CD4-positive, alpha-beta T cell (primary cell): Measurements from ENCODE around the gene SPATA13. TPM values are rescaled to one million over a fixed set of nuclear protein-coding genes. Genes with fewer than 3 reads are reported as not detected.

Source experiments
- ATAC-seq: fragments of 200-7000 bp; cut with Tn5 transposase; one replicate; pipeline ENCODE4 v1.10.0; 2022; ENCODE audit warnings: mild to moderate bottlenecking; ENCODE audit not compliant: poor library complexity
- CTCF ChIA-PET: fragments of 350-600 bp; sonication (Branson Sonifier 250); formaldehyde crosslinking; loops from one replicate; lab custom pipeline; 2021; ENCODE audit warnings: antibody characterized with exemption, inconsistent platforms; lab: Charles Lee
- POLR2A ChIA-PET: fragments of 350-600 bp; sonication (Branson Sonifier 250); formaldehyde crosslinking; loops from one replicate; lab custom pipeline; 2021; ENCODE audit warnings: antibody characterized with exemption, inconsistent platforms; lab: Charles Lee
- DNase-seq, 14 experiments: peaks; one replicate each; pipeline ENCODE4 v3.0.0-alpha.2; 2013 to 2020; ENCODE audit warnings: mixed read lengths in 2 of 14
- H3K27ac ChIP-seq, 2 donors: one replicate each; pipeline versions ENCODE4 v1.5.1 to v1.7.0; 2013; ENCODE audit warnings: low read length in 2 of 2, low read depth in 1 of 2, mild to moderate bottlenecking in 1 of 2
- H3K27me3 ChIP-seq, 2 experiments: 1 replicate in 1 of 2; 2 replicates in 1 of 2; pipeline versions ENCODE4 v1.6.1 to v1.7.0; 2013; ENCODE audit warnings: low read length in 2 of 2, control low read depth in 1 of 2, mild to moderate bottlenecking in 1 of 2, moderate library complexity in 1 of 2; ENCODE audit not compliant: insufficient read depth in 2 of 2, control insufficient read depth in 1 of 2
- H3K36me3 ChIP-seq: one replicate; pipeline ENCODE4 v1.6.1; 2013; ENCODE audit warnings: low read length, control low read depth; ENCODE audit not compliant: insufficient read depth
- H3K4me1 ChIP-seq: one replicate; pipeline ENCODE4 v1.6.1; 2013; ENCODE audit warnings: low read length, control low read depth; ENCODE audit not compliant: insufficient read depth
- H3K4me3 ChIP-seq: one replicate; pipeline ENCODE4 v1.5.1; 2013; ENCODE audit warnings: mild to moderate bottlenecking, low read length, moderate library complexity
- H3K9me3 ChIP-seq, 2 experiments: 1 replicate in 1 of 2; 2 replicates in 1 of 2; pipeline versions ENCODE4 v1.6.1 to v1.7.0; 2013; ENCODE audit warnings: low read length in 2 of 2, mild to moderate bottlenecking in 2 of 2, control low read depth in 1 of 2, moderate library complexity in 1 of 2; ENCODE audit not compliant: control insufficient read depth in 1 of 2, insufficient read depth in 1 of 2
- H3K27ac Mint-ChIP-seq: one replicate; pipeline ENCODE4 v1.8.0; 2020; ENCODE audit warnings: mixed read lengths
- H3K27me3 Mint-ChIP-seq: one replicate; pipeline ENCODE4 v1.8.0; 2021; ENCODE audit warnings: mixed read lengths
- H3K36me3 Mint-ChIP-seq: one replicate; pipeline ENCODE4 v1.8.0; 2021; ENCODE audit warnings: low read depth, mixed read lengths
- H3K4me1 Mint-ChIP-seq: one replicate; pipeline ENCODE4 v1.8.0; 2021; ENCODE audit warnings: low read depth, mixed read lengths
- H3K4me3 Mint-ChIP-seq: one replicate; pipeline ENCODE4 v1.8.0; 2020; ENCODE audit warnings: mild to moderate bottlenecking, mixed read lengths
- H3K9me3 Mint-ChIP-seq: one replicate; pipeline ENCODE4 v1.8.0; 2020; ENCODE audit warnings: mixed read lengths
- intact Hi-C, 2 experiments: fragments of 100-400 bp; cut with DNase I in 1 of 2; cut with micrococcal nuclease in 1 of 2; formaldehyde crosslinking; loops; one replicate each; pipeline versions ENCODE4 v1.15.1 to v1.9.0; 2023 to 2025; cut with DNase I, micrococcal nuclease
- total RNA-seq, 174 experiments: library from RNA in 2 of 174; stranded (reverse) in 2 of 174; gene quantifications; one replicate each; pipeline ENCODE4 v1.2.3 and lab custom pipeline; 2021 to 2026
- TF ChIP-seq, protein P1 (sequence below): fragments of 200-600 bp; IDR thresholded peaks from one replicate; pipeline ENCODE4 v1.8.0; 2022; ENCODE audit warnings: antibody characterized with exemption, mild to moderate bottlenecking

Gene SPATA13
- total RNA-seq, 2 experiments from 2014 or later, result 87.7 to 94.6 TPM

DNA sequence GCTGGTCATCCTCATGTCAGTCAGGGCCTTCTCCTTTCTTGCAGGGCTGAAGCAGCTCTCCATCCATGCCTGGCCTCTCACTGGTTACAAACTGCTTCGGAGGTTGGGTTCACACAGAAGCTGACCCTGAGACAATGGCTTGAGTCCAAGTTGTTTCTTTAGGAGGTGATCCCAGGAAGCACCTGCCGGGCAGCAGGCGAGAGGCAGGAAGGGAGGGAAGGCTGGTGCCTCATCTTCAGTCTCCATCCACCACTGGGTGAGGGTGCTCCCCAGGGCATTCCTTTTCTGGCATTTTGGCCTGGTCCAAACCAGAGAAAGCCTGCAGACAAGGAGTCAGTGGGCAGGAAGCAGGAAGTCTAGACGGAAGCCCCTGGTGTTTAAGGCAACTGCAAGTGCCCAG, 17.6 kb upstream of the SPATA13 start:
- intact Hi-C loops, result loop anchor here in 1 of 2 experiments (5.0 kb wide), 1 partner anchor 44 kb away; no protein-coding TSS in a partner anchor
- Histone ChIP-seq H3K9me3 (peaks cover 0 to 3% of the 10 kb centered on the region in 2 experiments), H3K4me1 (no peaks in the 10 kb centered on the region), H3K36me3 (no peaks in the 10 kb centered on the region), H3K27ac (no peak overlapping the region), H3K4me3 (no peak overlapping the region), H3K27me3 (no peaks in the 10 kb centered on the region)
- H3K27me3 Mint-ChIP-seq, result no peaks in the 10 kb centered on the region
- POLR2A ChIA-PET, result no interaction called here
- no peaks in the 10 kb centered on the region for H3K9me3 Mint-ChIP-seq
- H3K27ac Mint-ChIP-seq, result no peak overlapping the region
- ATAC-seq (no peak), DNase-seq (no peak)
- no peak overlapping the region for H3K4me3 Mint-ChIP-seq
- no peaks in the 10 kb centered on the region for H3K4me1 Mint-ChIP-seq
- TF ChIP-seq, protein P1, sequence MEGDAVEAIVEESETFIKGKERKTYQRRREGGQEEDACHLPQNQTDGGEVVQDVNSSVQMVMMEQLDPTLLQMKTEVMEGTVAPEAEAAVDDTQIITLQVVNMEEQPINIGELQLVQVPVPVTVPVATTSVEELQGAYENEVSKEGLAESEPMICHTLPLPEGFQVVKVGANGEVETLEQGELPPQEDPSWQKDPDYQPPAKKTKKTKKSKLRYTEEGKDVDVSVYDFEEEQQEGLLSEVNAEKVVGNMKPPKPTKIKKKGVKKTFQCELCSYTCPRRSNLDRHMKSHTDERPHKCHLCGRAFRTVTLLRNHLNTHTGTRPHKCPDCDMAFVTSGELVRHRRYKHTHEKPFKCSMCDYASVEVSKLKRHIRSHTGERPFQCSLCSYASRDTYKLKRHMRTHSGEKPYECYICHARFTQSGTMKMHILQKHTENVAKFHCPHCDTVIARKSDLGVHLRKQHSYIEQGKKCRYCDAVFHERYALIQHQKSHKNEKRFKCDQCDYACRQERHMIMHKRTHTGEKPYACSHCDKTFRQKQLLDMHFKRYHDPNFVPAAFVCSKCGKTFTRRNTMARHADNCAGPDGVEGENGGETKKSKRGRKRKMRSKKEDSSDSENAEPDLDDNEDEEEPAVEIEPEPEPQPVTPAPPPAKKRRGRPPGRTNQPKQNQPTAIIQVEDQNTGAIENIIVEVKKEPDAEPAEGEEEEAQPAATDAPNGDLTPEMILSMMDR, result no peak
- no peaks in the 10 kb centered on the region for H3K36me3 Mint-ChIP-seq
- CTCF ChIA-PET, result interaction anchor here (0.6 kb wide), 1 partner anchor 69 kb away, joined by 3 read pairs; no protein-coding TSS in a partner anchor

DNA sequence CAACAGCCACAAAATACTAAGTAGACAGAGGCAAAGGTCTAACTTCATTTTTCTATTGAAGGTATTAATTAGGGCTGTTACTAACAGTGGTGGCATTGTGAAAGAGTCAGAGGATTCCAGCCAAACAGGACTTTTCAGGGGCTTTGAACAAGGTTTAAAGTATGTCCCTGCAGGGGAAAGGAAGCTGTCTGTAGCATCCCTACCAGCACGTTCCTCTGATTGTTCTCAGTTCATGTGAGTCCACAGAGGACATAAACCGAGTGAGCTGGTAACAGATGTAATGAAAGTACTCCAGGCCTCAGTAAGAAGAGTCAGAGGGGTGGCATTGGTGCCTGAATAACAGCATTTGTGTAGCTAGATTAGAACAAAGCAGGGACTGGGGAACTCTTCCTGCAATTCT, 15.3 kb upstream of the SPATA13 start:
- ChIA-PET POLR2A (no interaction called here), CTCF (no interaction called here)
- no peaks in the 10 kb centered on the region for H3K4me1 ChIP-seq
- DNase-seq (no peak), ATAC-seq (no peak)
- H3K27ac ChIP-seq, result no peak overlapping the region
- no peaks in the 10 kb centered on the region for H3K9me3 Mint-ChIP-seq
- H3K27me3 Mint-ChIP-seq, result no peaks in the 10 kb centered on the region
- no peaks in the 10 kb centered on the region for H3K4me1 Mint-ChIP-seq
- H3K4me3 Mint-ChIP-seq, result no peak overlapping the region
- H3K36me3 ChIP-seq, result no peaks in the 10 kb centered on the region
- no peak overlapping the region for H3K27ac Mint-ChIP-seq
- H3K27me3 ChIP-seq, result no peaks in the 10 kb centered on the region
- no peaks in the 10 kb centered on the region for H3K36me3 Mint-ChIP-seq
- H3K4me3 ChIP-seq, result no peak overlapping the region
- intact Hi-C loops, result no loop called here
- TF ChIP-seq, protein P1, result no peak
- peaks cover 0 to 3% of the 10 kb centered on the region in 2 experiments for H3K9me3 ChIP-seq

DNA sequence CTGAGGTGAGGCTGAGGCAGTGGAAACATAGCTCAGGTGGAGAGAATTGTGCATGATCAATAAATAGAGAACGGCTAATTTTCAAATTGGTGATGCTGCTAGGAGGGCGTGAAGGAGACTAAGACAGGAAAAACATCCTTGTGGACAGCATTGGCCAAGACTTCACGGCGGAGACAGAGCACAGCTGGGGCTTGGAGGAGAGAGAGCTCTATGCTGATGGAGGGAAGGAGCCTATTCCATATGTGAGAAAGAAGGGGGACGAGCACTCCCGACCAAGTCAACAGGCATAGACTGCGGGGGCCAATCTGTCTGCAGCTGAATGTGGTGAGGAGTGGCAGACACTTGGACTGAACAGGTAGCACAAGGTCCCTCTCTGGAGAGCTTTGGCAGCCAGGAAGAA, 14.8 kb upstream of the SPATA13 start:
- Histone ChIP-seq H3K4me3 (no peak overlapping the region), H3K9me3 (peaks cover 0 to 3% of the 10 kb centered on the region in 2 experiments), H3K27ac (no peak overlapping the region), H3K36me3 (no peaks in the 10 kb centered on the region), H3K27me3 (no peaks in the 10 kb centered on the region), H3K4me1 (no peaks in the 10 kb centered on the region)
- Mint-ChIP-seq H3K4me1 (no peaks in the 10 kb centered on the region), H3K9me3 (no peaks in the 10 kb centered on the region), H3K4me3 (no peak overlapping the region), H3K27me3 (no peaks in the 10 kb centered on the region), H3K27ac (no peak overlapping the region), H3K36me3 (no peaks in the 10 kb centered on the region)
- intact Hi-C loops, result no loop called here
- TF ChIP-seq, protein P1, result no peak
- DNase-seq (no peak), ATAC-seq (no peak)
- ChIA-PET CTCF (no interaction called here), POLR2A (no interaction called here)
